Uterus (tissue), 4 donors: Measurements from ENCODE around the gene PPIE. TPM values are rescaled to one million over a fixed set of nuclear protein-coding genes. Genes with fewer than 3 reads are reported as not detected.

Experiments used
- DNase-seq, 2 donors: peaks; one replicate each; pipeline ENCODE4 v3.0.0-alpha.2; 2019 to 2020
- H3K27ac ChIP-seq, 2 donors: fragments of 200-600 bp; sonication (generic); 1 replicate in 1 of 2; 2 replicates in 1 of 2; pipeline ENCODE4 v1.5.1; 2016 to 2018
- H3K27me3 ChIP-seq, 2 donors: fragments of 200-600 bp; sonication (generic); one replicate each; pipeline ENCODE4 v1.5.1; 2018 to 2019; ENCODE audit warnings: control low read depth in 1 of 2
- H3K36me3 ChIP-seq, 2 donors: fragments of 200-600 bp; sonication (generic); one replicate each; pipeline ENCODE4 v1.5.1; 2019; ENCODE audit warnings: control low read depth in 1 of 2
- H3K4me1 ChIP-seq, 2 donors: fragments of 200-600 bp; sonication (generic); one replicate each; pipeline ENCODE4 v1.5.1; 2018 to 2019; ENCODE audit warnings: control low read depth in 1 of 2
- H3K4me3 ChIP-seq, 2 donors: fragments of 200-600 bp; sonication (generic); 1 replicate in 1 of 2; 2 replicates in 1 of 2; pipeline ENCODE4 v1.5.1; 2018 to 2019; ENCODE audit warnings: mild to moderate bottlenecking in 1 of 2
- H3K9me3 ChIP-seq, 2 donors: fragments of 200-600 bp; sonication (generic); one replicate each; pipeline ENCODE4 v1.5.1; 2019; ENCODE audit warnings: control low read depth in 1 of 2
- CTCF ChIP-seq, 4 experiments: fragments of 200-600 bp in 2 of 4; fragments of 450-650 bp in 2 of 4; sonication (generic) in 2 of 4; IDR thresholded peaks; one replicate each; pipeline ENCODE4 v1.5.1; 2016 to 2019; ENCODE audit warnings: antibody characterized with exemption in 4 of 4, mild to moderate bottlenecking in 2 of 4, moderate library complexity in 1 of 4
- POLR2A ChIP-seq, 2 donors: fragments of 450-650 bp; IDR thresholded peaks; one replicate each; pipeline ENCODE4 v1.6.1; 2016; ENCODE audit warnings: antibody characterized with exemption in 2 of 2, mild to moderate bottlenecking in 1 of 2, moderate library complexity in 1 of 2
- intact Hi-C: fragments of 100-400 bp; cut with DNase I; formaldehyde crosslinking; loops from one replicate; pipeline ENCODE4 v1.15.1; 2023; ENCODE audit warnings: low total_unique reads
- total RNA-seq, 4 donors: library from RNA; depleted of rRNA in 3 of 4; stranded (reverse); fragments of >200 nt in 3 of 4; gene quantifications; one replicate each; pipeline versions ENCODE4 v1.1.0 to v1.2.4, GENCODE V29; 2014 to 2023
- donor health status: DM: yes; HTN: yes; CAD: no.

PPIE gene
- total RNA-seq = 10 to 100 TPM; 20.0 to 51.5 (median 44.0) TPM

- Histone ChIP-seq H3K4me1 (peaks cover 0 to 7% of the 10 kb centered on the region in 2 donors), H3K9me3 (no peaks in the 10 kb centered on the region), H3K36me3 (no peaks in the 10 kb centered on the region), H3K27me3 (no peaks in the 10 kb centered on the region), H3K27ac (peak within 1 kb of the TSS; percentile 49 to 74), H3K4me3 (peak within 1 kb of the TSS; percentile 58 to 76)
- intact Hi-C loops = no loop called here
- DNase-seq = peak; percentile 91
- peak in 1 of 2 donors; percentile 38 for TF ChIP-seq POLR2A (IDR thresholded peaks at IDR 0.05)
- peak in 1 of 4 experiments; percentile 6 for TF ChIP-seq CTCF (IDR thresholded peaks at IDR 0.05)
Measured at GRCh38 chr1:39738622-39739366, at the start of gene PPIE. Gene PPIE, plus strand, starts transcription at chr1:39738882. Its CDS starts 19 bp downstream, at chr1:39738901.

- no peak overlapping the region for H3K4me3 ChIP-seq
- no peaks in the 10 kb centered on the region for H3K36me3 ChIP-seq
- peaks cover 13 to 18% of the 10 kb centered on the region in 2 donors for H3K27me3 ChIP-seq
- peaks cover 0 to 13% of the 10 kb centered on the region in 2 donors for H3K4me1 ChIP-seq
- H3K27ac ChIP-seq = no peak overlapping the region
- no peak for DNase-seq
- TF ChIP-seq POLR2A (IDR thresholded peaks at IDR 0.05) (no peak), CTCF (IDR thresholded peaks at IDR 0.05) (no peak)
- intact Hi-C loops = no loop called here
- H3K9me3 ChIP-seq = no peaks in the 10 kb centered on the region
Measured at GRCh38 chr1:39689214-39689613, 49.5 kb upstream of the PPIE start.

GRCh38 chr1:39689635-39690034 lies 49.0 kb upstream of the PPIE start:
- TF ChIP-seq POLR2A (IDR thresholded peaks at IDR 0.05) (no peak), CTCF (IDR thresholded peaks at IDR 0.05) (no peak)
- no peak for DNase-seq
- H3K27ac ChIP-seq = no peak overlapping the region
- peaks cover 0 to 13% of the 10 kb centered on the region in 2 donors for H3K4me1 ChIP-seq
- H3K36me3 ChIP-seq = no peaks in the 10 kb centered on the region
- intact Hi-C loops = no loop called here
- peaks cover 13 to 16% of the 10 kb centered on the region in 2 donors for H3K27me3 ChIP-seq
- H3K9me3 ChIP-seq = no peaks in the 10 kb centered on the region
- no peak overlapping the region for H3K4me3 ChIP-seq

GRCh38 chr1:39690225-39690624 lies 48.5 kb upstream of the PPIE start:
- no peak for DNase-seq
- TF ChIP-seq POLR2A (IDR thresholded peaks at IDR 0.05) (no peak), CTCF (IDR thresholded peaks at IDR 0.05) (no peak)
- Histone ChIP-seq H3K4me1 (peaks cover 0 to 13% of the 10 kb centered on the region in 2 donors), H3K4me3 (no peak overlapping the region), H3K36me3 (no peaks in the 10 kb centered on the region), H3K27ac (no peak overlapping the region), H3K9me3 (no peaks in the 10 kb centered on the region), H3K27me3 (peaks cover 13% of the 10 kb centered on the region in 2 donors)
- intact Hi-C loops = no loop called here

GRCh38 chr1:39690794-39691382 lies 47.8 kb upstream of the PPIE start:
- peak overlapping the region in 1 of 2 donors; percentile 44 for H3K4me3 ChIP-seq
- TF ChIP-seq CTCF (IDR thresholded peaks at IDR 0.05) (no peak), POLR2A (IDR thresholded peaks at IDR 0.05) (no peak)
- peaks cover 13% of the 10 kb centered on the region in 2 donors for H3K27me3 ChIP-seq
- no peaks in the 10 kb centered on the region for H3K36me3 ChIP-seq
- DNase-seq = no peak
- intact Hi-C loops = no loop called here
- no peak overlapping the region for H3K27ac ChIP-seq
- H3K4me1 ChIP-seq = peaks cover 0 to 13% of the 10 kb centered on the region in 2 donors
- no peaks in the 10 kb centered on the region for H3K9me3 ChIP-seq
